ENCODE data around the gene KLHL6.

Gene KLHL6

DNA sequence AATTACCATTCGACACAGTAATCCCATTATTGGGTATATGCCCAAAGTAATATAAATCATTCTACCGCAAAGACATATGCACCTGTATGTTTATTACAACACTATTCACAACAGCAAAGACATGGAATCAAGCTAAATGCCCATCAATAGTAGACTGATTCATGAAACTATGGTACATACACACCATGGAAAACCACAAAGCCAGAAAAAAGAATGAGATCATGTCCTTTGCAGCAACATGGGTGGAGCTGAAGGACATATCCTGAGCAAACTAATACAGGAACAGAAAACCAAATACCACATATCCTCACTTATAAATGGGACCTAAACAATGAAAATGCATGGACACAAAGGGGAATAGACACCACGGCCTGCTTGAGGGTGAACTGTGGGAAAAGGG is 116.0 kb downstream of the KLHL6 start:
- DNase-seq, result no peak

DNA sequence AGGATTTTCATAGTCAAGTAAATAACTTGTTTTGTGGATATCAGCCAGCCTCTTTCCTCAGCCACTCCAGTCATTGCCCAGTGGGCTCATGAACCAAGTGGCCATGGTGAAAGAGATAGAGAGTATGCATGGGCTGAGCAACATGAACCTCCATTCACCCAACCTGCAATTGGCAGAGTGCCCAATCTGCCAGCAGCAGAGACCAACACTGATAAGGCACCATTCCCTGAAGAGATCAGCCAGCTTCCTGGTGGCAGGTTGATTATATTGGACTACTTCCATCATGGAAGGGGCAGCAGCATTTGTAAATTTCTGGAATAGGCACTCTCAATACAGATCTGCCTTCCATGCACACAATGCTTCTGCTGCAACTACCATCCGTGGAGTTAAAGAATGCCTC is 116.8 kb downstream of the KLHL6 start:
- no peak for DNase-seq

DNA sequence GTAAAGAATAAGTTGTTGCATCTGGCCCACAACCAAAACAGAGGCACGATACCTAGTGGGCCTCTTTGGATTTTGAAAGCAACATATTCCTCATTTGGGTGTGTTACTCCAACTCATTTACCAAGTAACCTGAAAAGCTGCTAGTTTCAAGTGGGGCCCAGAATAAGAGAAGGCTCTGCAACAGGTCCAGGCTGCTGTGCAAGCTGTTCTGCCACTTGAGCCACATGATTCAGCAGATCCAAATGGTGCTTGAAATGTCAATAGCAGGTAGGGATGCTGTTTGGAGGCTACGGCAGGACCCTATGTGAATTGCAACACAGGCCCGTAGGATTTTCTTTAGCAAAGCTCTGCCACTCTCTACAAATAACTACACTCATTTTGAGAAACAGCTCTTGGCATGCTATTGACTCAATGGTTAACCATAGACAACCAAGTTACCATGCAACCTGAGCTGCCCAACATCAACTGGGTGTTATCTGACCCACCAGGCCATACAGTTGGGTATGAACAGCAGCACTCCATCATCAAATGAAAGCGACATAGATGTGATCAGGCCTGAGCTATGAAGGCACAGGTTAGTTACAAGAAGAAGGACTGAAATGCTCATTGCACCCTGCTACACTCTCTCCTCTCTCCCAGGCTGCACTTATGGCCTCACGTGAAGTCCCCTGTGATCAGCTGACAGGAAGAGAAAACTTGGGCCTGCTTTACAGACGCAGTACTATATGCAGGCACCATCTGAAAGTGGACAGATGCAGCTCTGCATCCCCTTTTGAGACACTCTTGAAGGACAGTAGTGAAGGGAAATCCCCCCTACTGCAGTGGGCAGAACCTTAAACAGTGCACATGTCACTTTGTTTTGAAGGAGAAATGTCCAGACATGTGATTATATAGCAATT is 117.6 kb downstream of the KLHL6 start:
- no peak for DNase-seq
